DOHH2 (cell line): Measurements from ENCODE around the gene EFNA5.

ENCODE experiments used
- H3F3A ChIP-seq: fragments of 200-600 bp; sonication (generic), shearing (Covaris generic); 2 replicates; pipeline ENCODE4 v1.6.0; 2016; ENCODE audit warnings: antibody characterized with exemption, mild to moderate bottlenecking; ENCODE audit not compliant: control insufficient read depth, insufficient read depth
- H3K27ac ChIP-seq: fragments of 200-600 bp; sonication (generic); 2 replicates; pipeline ENCODE4 v1.5.1; 2014; ENCODE audit warnings: low read depth, mild to moderate bottlenecking, low read length, moderate library complexity
- H3K27me3 ChIP-seq: fragments of 200-600 bp; sonication (generic); 2 replicates; pipeline ENCODE4 v1.6.1; 2014; ENCODE audit warnings: mild to moderate bottlenecking, low read length, mixed read lengths; ENCODE audit not compliant: control insufficient read depth
- H3K36me3 ChIP-seq: fragments of 200-600 bp; sonication (generic); 2 replicates; pipeline ENCODE4 v1.6.1; 2014; ENCODE audit warnings: mild to moderate bottlenecking, low read length, moderate library complexity, mixed read lengths; ENCODE audit not compliant: control insufficient read depth
- H3K4me1 ChIP-seq: fragments of 200-600 bp; sonication (generic); 2 replicates; pipeline ENCODE4 v1.6.1; 2014; ENCODE audit warnings: mild to moderate bottlenecking, low read length, mixed read lengths; ENCODE audit not compliant: control insufficient read depth
- H3K4me2 ChIP-seq: fragments of 200-600 bp; sonication (generic); 2 replicates; pipeline ENCODE4 v1.6.0; 2014; ENCODE audit warnings: mild to moderate bottlenecking, low read length, moderate library complexity
- H3K4me3 ChIP-seq: fragments of 200-600 bp; sonication (generic); 2 replicates; pipeline ENCODE4 v1.5.1; 2014; ENCODE audit warnings: mild to moderate bottlenecking, low read length, mixed read lengths
- H3K79me2 ChIP-seq: fragments of 200-600 bp; sonication (generic); 2 replicates; pipeline ENCODE4 v1.6.1; 2014; ENCODE audit warnings: mild to moderate bottlenecking, low read length, mixed read lengths; ENCODE audit not compliant: control insufficient read depth
- H3K9me2 ChIP-seq: fragments of 200-600 bp; sonication (generic); replicated peaks from 2 replicates; pipeline ENCODE4 v1.6.1; 2014; ENCODE audit warnings: mild to moderate bottlenecking, low read length, mixed read lengths; ENCODE audit not compliant: control insufficient read depth
- H3K9me3 ChIP-seq: fragments of 200-600 bp; sonication (generic); 2 replicates; pipeline ENCODE4 v1.6.1; 2014; ENCODE audit warnings: antibody characterized with exemption, low read length, mixed read lengths; ENCODE audit not compliant: control insufficient read depth, insufficient read depth
- H4K20me1 ChIP-seq: fragments of 200-600 bp; sonication (generic); 2 replicates; pipeline ENCODE4 v1.6.0; 2014; ENCODE audit warnings: low read depth, mild to moderate bottlenecking, antibody characterized with exemption, low read length, moderate library complexity; ENCODE audit not compliant: control insufficient read depth, insufficient read depth
- EZH2phosphoT487 ChIP-seq: fragments of 200-600 bp; sonication (generic); IDR thresholded peaks from 2 replicates; pipeline ENCODE4 v1.6.1; 2017; ENCODE audit warnings: borderline replicate concordance, mild to moderate bottlenecking, antibody characterized with exemption, low read length, moderate library complexity, mixed read lengths
- TF ChIP-seq, protein P1 (sequence below): fragments of 200-600 bp; sonication (generic); IDR thresholded peaks from one replicate; pipeline ENCODE4 v1.5.1; 2014; ENCODE audit warnings: antibody characterized with exemption, mild to moderate bottlenecking, low read depth, low read length; ENCODE audit not compliant: poor library complexity, severe bottlenecking

Gene EFNA5

DNA sequence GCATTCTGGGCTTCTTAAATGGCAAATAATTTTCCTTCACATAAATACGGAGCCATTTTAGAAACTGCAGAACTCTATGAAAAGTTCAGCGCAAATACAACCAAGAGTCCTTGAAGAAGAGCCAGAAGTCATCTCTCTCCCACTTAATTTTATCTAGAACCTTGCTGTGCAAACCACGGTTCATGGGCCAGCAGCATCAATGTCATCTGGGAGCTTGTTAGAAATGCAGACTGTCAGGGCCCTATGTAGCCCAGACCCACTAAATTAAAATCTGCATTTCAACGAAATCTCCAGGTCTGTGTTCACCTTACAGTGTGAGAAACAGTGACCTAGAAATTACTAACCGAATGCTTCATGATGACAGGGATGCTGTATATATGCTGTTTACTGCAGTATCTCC is 12.2 kb downstream of the EFNA5 start:
- Histone ChIP-seq H3K9me2 (no peaks in the 10 kb centered on the region), H3K27ac (no peak overlapping the region), H3F3A (no peaks in the 10 kb centered on the region), H4K20me1 (no peaks in the 10 kb centered on the region), H3K4me2 (no peak overlapping the region), H3K27me3 (peaks cover 3% of the 10 kb centered on the region; the same call in 1 of the 2 replicates), H3K4me1 (no peaks in the 10 kb centered on the region), H3K4me3 (no peak overlapping the region), H3K79me2 (no peaks in the 10 kb centered on the region), H3K36me3 (no peaks in the 10 kb centered on the region), H3K9me3 (no peaks in the 10 kb centered on the region)
- no peak for TF ChIP-seq EZH2phosphoT487
- TF ChIP-seq, protein P1, sequence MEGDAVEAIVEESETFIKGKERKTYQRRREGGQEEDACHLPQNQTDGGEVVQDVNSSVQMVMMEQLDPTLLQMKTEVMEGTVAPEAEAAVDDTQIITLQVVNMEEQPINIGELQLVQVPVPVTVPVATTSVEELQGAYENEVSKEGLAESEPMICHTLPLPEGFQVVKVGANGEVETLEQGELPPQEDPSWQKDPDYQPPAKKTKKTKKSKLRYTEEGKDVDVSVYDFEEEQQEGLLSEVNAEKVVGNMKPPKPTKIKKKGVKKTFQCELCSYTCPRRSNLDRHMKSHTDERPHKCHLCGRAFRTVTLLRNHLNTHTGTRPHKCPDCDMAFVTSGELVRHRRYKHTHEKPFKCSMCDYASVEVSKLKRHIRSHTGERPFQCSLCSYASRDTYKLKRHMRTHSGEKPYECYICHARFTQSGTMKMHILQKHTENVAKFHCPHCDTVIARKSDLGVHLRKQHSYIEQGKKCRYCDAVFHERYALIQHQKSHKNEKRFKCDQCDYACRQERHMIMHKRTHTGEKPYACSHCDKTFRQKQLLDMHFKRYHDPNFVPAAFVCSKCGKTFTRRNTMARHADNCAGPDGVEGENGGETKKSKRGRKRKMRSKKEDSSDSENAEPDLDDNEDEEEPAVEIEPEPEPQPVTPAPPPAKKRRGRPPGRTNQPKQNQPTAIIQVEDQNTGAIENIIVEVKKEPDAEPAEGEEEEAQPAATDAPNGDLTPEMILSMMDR = no peak

DNA sequence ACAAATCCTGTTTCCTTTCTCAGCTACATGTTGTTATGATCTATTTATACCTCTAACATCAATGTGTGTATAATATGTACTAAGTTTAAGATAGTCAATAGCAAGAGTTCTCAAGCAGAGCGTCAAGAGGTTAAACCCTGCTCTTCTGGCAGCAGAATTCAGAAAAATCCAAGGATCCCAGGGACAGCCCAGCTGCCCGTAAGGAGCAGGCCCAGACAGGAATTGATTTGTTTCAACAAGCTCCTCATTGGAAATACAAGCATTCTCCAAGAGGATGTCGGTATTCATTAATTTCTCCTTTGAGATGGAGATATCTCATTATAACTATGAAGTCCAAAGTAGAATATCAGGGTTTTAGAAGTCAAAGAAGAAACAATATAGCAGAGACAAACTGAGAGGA is 14.9 kb downstream of the EFNA5 start:
- no peak overlapping the region for H3K27ac ChIP-seq
- no peak overlapping the region for H3K4me2 ChIP-seq
- H3F3A ChIP-seq = no peaks in the 10 kb centered on the region
- no peaks in the 10 kb centered on the region for H3K9me2 ChIP-seq
- H3K9me3 ChIP-seq = no peaks in the 10 kb centered on the region
- no peaks in the 10 kb centered on the region for H3K79me2 ChIP-seq
- TF ChIP-seq, protein P1 = no peak
- no peak for TF ChIP-seq EZH2phosphoT487
- H3K4me1 ChIP-seq = no peaks in the 10 kb centered on the region
- peaks cover 3% of the 10 kb centered on the region; the same call in 1 of the 2 replicates for H3K27me3 ChIP-seq
- H4K20me1 ChIP-seq = no peaks in the 10 kb centered on the region
- H3K36me3 ChIP-seq = no peaks in the 10 kb centered on the region
- no peak overlapping the region for H3K4me3 ChIP-seq

DNA sequence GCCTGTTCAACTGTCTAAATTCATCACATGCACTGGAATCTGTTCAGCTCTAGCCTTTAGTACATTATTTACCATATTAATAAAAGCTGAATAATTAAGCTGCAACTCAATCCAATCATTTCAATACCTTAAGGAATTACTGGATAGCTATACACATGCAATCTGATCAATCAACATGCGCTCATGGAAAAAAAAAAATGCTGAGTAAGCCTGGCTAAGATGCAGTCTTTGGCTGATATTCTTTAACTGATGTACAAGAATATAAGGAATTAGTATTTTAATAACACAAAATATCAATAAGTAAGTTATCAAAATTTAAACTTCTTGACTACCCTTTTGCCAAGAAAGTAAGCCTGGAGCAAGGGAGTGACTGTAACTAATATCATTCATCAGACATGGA is 15.9 kb downstream of the EFNA5 start:
- TF ChIP-seq EZH2phosphoT487 = no peak
- TF ChIP-seq, protein P1 = no peak
- H3K4me3 ChIP-seq = no peak overlapping the region
- H3K79me2 ChIP-seq = no peaks in the 10 kb centered on the region
- H3F3A ChIP-seq = no peaks in the 10 kb centered on the region
- no peaks in the 10 kb centered on the region for H3K4me1 ChIP-seq
- H3K9me2 ChIP-seq = no peaks in the 10 kb centered on the region
- peaks cover 3% of the 10 kb centered on the region; the same call in 1 of the 2 replicates for H3K27me3 ChIP-seq
- no peaks in the 10 kb centered on the region for H3K36me3 ChIP-seq
- H3K27ac ChIP-seq = no peak overlapping the region
- H4K20me1 ChIP-seq = no peaks in the 10 kb centered on the region
- H3K4me2 ChIP-seq = no peak overlapping the region
- H3K9me3 ChIP-seq = no peaks in the 10 kb centered on the region
